H54 (cell line): ENCODE data around the gene IKZF5.

ENCODE experiments used
- DNase-seq: peaks from one replicate; pipeline ENCODE4 v3.0.0; 2011; ENCODE audit warnings: low spot score, mixed read lengths; ENCODE audit not compliant: insufficient read length
- FAIRE-seq: peaks from 3 replicates; lab custom pipeline; 2011; peaks lifted over from hg19 to GRCh38; lab: Jason Lieb, UNC
- POLR2A ChIP-seq: IDR thresholded peaks from 2 replicates; pipeline ENCODE4 v1.6.1; 2011; ENCODE audit warnings: low read depth, mild to moderate bottlenecking, low read length

The IKZF5 gene

GRCh38 chr10:123008355-123009104 is at the start of gene IKZF5, which contains the start of gene ACADSB:
Gene IKZF5, minus strand, starts transcription at chr10:123008795. Its CDS starts 10,170 bp downstream, at chr10:122998625.
Gene ACADSB, plus strand, starts transcription at chr10:123009006. Its CDS starts 24 bp downstream, at chr10:123009030.
- FAIRE-seq (no peak), DNase-seq (peak; percentile 83)
- peak; percentile 78 for TF ChIP-seq POLR2A

GRCh38 chr10:123057968-123058367 is 49.4 kb upstream of the IKZF5 start:
- FAIRE-seq (no peak), DNase-seq (no peak)
- no peak for TF ChIP-seq POLR2A

- no peak for FAIRE-seq
- no peak for DNase-seq
- no peak for TF ChIP-seq POLR2A
These were observed 37.6 kb upstream of the IKZF5 start for GRCh38 chr10:123045961-123046731.

GRCh38 chr10:123044391-123044790 is 35.8 kb upstream of the IKZF5 start:
- no peak for TF ChIP-seq POLR2A
- no peak for DNase-seq
- no peak for FAIRE-seq

- peak; percentile 86 for FAIRE-seq
- TF ChIP-seq POLR2A: no peak
These were observed 34.9 kb upstream of the IKZF5 start for GRCh38 chr10:123043409-123043925.

GRCh38 chr10:123042708-123043408 is 34.3 kb upstream of the IKZF5 start:
- DNase-seq (no peak), FAIRE-seq (no peak)
- TF ChIP-seq POLR2A: no peak

More at GRCh38 chr10:123043409-123043925, 34.9 kb upstream of the IKZF5 start:
- DNase-seq: peak; percentile 7

- no peak for TF ChIP-seq POLR2A
- FAIRE-seq: no peak
- no peak for DNase-seq
These were observed 31.0 kb upstream of the IKZF5 start for GRCh38 chr10:123039632-123039930.

- TF ChIP-seq POLR2A: no peak
- DNase-seq: no peak
- FAIRE-seq: no peak
These were observed 30.4 kb upstream of the IKZF5 start for GRCh38 chr10:123038782-123039631.

- no peak for DNase-seq
- no peak for FAIRE-seq
- no peak for TF ChIP-seq POLR2A
These were observed 27.0 kb upstream of the IKZF5 start for GRCh38 chr10:123035467-123036086.

GRCh38 chr10:123034332-123034731 is 25.7 kb upstream of the IKZF5 start:
- DNase-seq: no peak
- no peak for FAIRE-seq
- no peak for TF ChIP-seq POLR2A

- TF ChIP-seq POLR2A: no peak
- DNase-seq: no peak
- no peak for FAIRE-seq
These were observed 22.5 kb upstream of the IKZF5 start for GRCh38 chr10:123031124-123031523.

GRCh38 chr10:123027861-123028260 is 19.3 kb upstream of the IKZF5 start:
- FAIRE-seq (no peak), DNase-seq (no peak)
- TF ChIP-seq POLR2A: no peak

GRCh38 chr10:123026302-123026701 is 17.7 kb upstream of the IKZF5 start:
- DNase-seq (no peak), FAIRE-seq (no peak)
- no peak for TF ChIP-seq POLR2A
